ENCODE data around the gene PRKCA. TPM values are rescaled to one million over a fixed set of nuclear protein-coding genes. Genes with fewer than 3 reads are reported as not detected.
"Not testable (repeated sequence)": the region's sequence is repeated elsewhere in the genome, so short reads cannot be mapped to it uniquely, and the experiment has no call there.

Gene PRKCA
- total RNA-seq, 1 donor from 2014 or later, result 14.9 TPM

DNA sequence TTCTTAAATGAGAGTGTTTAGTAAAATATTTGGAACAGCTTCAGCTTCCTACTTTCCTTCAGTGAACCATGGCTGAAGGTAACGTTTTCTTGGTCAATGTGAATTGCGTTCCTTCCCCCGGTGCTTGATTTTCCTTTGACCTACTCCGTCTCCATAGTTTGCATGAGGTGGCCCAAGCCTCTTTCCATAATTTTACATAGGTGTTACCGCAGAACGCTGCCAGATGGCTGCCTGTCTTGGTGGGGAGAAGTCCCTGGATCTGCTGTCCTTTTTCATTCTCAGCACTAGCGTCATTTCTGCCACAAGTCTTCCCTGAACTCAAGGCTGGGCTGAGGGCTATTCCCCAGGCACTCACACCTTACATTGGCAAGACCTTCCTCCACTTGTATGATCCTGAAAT lies 178.4 kb downstream of the PRKCA start:
- DNase-seq (ENCODE audit: low spot score), result no peak

DNA sequence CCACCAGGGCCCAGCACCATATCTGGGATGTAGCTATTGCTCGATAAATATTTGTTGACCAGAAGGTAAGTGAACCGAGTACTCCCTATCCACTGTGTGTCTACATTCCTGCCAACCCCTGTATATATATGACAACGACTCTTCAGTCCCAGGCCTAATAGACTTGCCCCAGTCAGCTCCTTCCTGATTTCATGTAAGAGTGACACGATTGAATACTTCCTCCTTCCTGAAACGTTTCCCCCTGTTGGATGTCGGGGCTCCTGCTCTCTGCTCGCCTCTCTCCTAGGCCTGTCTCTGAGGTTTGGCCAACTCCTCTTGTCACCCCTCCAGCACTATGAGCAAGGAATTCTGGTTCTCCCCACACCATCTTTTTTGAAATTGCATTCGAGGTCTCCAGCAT lies 178.9 kb downstream of the PRKCA start:
- DNase-seq (ENCODE audit: low spot score), result no peak

DNA sequence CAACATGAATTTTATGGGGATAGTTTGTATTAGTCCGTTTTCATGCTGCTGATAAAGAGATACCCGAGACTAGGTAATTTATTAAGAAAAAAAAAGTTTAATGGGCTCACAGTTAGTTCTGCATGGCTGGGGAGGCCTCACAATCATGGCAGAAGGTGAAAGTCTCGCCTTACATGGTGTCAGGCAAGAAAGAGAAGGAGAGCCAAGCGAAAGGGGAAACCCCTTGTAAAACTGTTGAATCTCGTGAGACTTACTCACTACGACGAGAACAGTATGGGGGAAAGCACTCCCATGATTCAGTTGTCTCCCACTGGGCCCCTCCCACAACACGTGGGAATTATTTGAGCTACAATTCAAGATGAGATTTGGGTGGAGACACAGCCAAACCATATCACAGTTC lies 181.5 kb downstream of the PRKCA start:
- no peak for DNase-seq (ENCODE audit: low spot score)

DNA sequence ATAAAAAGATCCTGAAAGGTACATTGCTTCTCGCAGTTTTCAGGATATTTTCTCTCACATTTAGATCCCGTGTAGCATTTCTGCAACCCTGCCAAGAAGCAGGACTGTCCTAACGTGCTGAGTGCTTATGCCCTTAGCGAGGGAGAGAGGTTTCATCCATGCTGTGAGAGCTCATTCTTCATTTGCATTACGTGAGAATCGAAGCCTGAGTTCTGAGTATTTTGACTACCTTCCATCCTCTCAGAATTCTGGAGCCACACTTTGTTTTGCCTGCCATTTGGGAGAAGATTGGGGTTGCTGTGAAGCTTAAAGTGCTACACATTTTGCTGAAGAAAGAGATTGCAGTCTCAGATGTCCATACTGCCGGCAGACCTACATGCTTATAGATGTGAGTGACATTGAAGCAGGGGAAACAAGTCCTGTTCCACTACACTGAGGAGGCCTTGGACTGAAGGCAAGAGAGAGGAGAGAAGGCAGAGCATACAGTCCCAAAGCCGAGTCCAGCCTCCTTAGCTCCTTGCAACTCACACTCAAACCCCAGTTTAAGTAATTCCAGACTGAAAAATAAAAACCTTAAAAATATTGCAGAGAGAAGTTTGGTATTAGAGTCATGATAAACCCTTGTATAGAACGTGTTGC lies 183.0 kb downstream of the PRKCA start:
- DNase-seq (ENCODE audit: low spot score), result no peak

GRCh38 chr17:66487121-66487520 lies 184.7 kb downstream of the PRKCA start:
- no peak for DNase-seq (ENCODE audit: low spot score)

DNA sequence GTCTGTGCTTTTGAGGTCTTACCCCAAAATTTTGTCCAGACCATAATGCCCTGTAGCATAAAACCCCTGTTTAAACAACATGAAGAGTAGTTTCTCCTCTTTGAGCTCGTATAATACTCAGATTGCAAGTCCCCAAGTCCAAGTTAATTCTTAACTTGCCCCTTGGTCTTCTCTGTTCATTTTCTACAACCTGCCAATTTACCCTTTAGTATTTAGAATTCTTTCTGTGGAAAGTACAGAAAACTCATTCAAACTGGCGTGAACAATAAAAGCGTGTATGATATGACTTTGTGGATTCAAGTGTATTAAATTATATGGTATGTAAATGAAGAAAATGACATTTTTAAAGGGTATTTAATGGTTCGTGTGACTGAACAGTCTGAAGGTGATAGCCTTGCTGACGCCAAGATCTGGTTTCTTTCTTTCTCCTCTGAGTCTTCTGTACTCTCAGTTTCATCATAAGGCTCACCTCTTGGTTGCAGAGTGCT lies 185.6 kb downstream of the PRKCA start:
- no peak for DNase-seq (ENCODE audit: low spot score)

DNA sequence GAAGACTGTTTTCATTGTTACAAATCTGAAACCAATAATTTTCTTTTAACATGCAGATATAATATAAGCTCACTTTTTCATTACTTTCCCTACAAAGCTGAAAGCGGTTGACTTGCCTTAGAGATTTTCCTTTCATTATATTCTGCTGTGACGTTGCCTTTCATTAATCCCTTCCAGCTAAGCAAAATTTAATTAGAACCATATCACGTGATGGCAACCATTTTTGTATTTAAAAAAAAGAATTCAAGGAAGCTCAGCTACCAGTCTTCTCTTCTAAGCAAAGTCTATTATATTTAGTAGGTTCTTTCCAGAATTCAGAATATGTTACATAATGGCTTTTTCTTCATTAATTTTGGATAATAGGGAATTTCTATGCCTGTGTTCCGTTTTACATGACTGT lies 186.5 kb downstream of the PRKCA start:
- no peak for DNase-seq (ENCODE audit: low spot score)

- not testable (repeated sequence) for DNase-seq (ENCODE audit: low spot score)
Observed at GRCh38 chr17:66489576-66489975, 187.2 kb downstream of the PRKCA start.

DNA sequence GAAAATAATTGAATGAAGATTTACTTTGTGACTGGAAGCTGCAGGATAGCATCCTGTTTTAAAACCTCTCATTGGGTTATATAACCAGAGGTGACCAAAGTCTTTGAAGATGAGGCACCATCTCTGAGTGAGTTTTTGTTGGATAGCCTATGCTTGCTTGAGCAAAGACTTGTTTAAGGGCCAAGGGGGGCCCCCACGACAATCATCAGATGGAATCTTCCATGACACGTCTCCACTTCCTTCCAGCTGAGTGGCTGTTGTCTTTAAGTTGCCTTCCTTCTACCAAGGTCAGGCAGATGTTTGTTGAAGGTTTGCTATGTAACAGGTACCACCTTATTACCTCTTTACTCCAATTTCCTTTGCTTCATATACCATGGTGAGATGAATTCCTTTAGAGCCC lies 188.8 kb downstream of the PRKCA start:
- DNase-seq (ENCODE audit: low spot score), result no peak

- no peak for DNase-seq (ENCODE audit: low spot score)
Observed at GRCh38 chr17:66491665-66492064, 189.3 kb downstream of the PRKCA start.

GRCh38 chr17:66492080-66492479 lies 189.7 kb downstream of the PRKCA start:
- no peak for DNase-seq (ENCODE audit: low spot score)

GRCh38 chr17:66492561-66493005 lies 190.2 kb downstream of the PRKCA start:
- DNase-seq (ENCODE audit: low spot score), result no peak

DNA sequence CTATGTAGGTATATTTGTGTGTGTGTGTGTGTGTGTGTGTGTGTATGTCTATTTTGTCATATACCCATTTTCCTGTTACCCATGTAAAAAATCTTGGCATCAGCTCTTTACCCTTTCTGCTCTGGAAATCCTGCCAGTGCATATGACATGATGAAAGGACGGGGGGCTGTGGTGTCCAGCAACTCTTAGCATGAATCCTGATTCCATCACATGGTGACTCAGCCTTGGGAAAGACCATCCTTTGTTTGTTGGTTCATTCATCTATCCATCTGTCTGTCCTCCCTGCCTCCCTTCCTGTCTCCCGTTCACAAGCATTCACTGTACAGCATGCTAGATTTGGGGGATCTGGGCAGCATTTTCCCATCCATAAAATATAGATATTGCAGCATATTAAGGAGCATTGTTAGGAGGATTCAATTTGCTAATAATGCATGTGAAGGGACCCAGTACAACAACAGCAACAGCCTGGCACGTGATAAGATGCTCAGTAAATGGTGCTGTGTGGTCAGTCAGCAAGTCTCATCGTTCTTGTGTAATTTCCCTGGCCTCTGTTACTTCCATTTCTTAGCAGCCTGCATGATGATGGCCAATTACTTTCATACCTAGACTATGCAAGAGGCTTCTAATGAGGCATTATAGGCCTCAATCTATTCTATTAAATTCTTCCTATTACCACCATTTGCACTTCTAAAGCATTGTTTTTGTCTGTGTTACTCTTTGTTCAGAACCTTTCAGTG lies 191.0 kb downstream of the PRKCA start:
- DNase-seq (ENCODE audit: low spot score), result no peak

DNA sequence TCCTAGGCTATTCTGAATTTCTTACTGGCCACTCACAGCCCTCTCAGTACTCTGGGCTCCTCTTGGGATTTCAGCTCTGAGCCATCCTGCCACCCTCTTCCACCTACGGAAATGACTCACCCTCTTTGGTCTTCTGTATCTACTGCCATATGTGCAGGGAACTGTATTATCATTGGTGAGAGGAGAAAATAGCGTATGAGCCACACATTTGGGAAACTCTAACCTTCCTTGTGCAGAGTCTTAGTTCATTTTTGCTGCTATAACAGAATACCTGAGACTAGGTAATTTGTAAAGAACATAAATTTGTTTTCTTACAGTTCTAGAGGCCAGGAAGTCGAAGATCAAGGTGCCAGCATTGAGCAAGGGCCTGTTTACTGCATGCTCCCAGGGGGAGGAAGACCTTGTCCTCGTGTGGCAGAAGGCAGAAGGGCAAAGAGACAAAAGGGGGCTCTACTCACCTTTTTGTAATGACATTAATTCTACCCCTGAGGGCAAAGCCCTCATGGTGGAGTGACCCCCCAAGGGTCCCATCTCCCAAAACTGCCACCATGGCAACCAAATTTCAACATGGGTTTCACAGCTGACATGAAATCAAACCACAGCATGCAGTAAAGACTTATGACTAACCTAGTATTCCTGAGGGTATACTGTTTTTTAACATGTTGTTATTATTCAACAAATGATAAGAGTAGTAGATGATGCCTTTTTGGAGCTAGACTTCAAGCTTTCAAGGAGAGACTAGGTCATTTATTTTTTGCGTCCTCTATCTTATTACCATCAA lies 191.8 kb downstream of the PRKCA start:
- no peak for DNase-seq (ENCODE audit: low spot score)

DNA sequence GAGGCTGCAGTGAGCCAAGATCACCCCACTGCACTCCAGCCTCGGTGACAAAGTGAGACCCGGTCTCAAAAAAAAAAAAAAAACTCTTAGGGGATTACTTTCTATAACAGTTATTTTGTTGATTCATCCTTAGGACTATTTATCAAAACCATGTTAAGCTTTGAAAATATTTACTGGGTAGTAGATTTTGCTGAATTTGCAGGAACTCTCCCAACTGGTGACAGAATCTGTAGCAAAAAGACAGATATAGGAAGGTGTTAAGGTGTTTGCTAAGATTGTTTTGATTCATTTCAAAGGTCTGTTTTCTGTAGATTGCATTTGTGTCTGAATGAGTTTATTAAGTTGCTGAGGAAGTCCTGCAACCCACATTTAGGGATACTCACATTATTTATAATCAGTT lies 192.6 kb downstream of the PRKCA start:
- DNase-seq (ENCODE audit: low spot score), result no peak

DNA sequence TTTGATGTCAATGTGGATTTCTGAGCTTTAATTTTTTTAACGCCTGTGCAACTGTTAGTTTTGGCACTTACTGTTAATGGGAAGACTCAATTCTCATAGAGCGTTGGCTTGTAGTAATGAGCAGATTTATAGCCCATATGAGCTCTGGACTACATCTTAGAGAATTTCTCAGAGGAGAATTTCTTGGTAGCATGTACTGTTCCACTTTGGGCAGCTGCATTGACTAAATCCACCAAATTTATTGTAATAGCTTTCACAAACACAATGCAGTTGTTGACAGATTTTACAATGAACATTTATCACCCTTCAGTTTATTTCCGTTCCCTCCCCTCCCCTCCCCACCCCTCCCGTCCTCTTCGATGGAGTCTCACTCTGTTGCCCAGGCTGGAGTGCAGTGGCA lies 193.9 kb downstream of the PRKCA start:
- DNase-seq (ENCODE audit: low spot score), result no peak

- no peak for DNase-seq (ENCODE audit: low spot score)
Observed at GRCh38 chr17:66498580-66498979, 196.2 kb downstream of the PRKCA start.

- DNase-seq (ENCODE audit: low spot score), result no peak
Observed at GRCh38 chr17:66506641-66507040, 204.2 kb downstream of the PRKCA start.

- DNase-seq (ENCODE audit: low spot score), result no peak
Observed at GRCh38 chr17:66507103-66507923, 204.9 kb downstream of the PRKCA start.

GRCh38 chr17:66507982-66508760 lies 205.8 kb downstream of the PRKCA start:
- no peak for DNase-seq (ENCODE audit: low spot score)

Measured in mesenteric fat pad (tissue), 1 donor.